ENCODE results near the gene ATP5MK. TPM values are rescaled to one million over a fixed set of nuclear protein-coding genes. Genes with fewer than 3 reads are reported as not detected.
A peak's percentile ranks its signal among the peaks of the same experiment; 100 is the strongest.

ATP5MK gene
- total RNA-seq, 1 experiment from 2014 or later: 694 TPM

DNA sequence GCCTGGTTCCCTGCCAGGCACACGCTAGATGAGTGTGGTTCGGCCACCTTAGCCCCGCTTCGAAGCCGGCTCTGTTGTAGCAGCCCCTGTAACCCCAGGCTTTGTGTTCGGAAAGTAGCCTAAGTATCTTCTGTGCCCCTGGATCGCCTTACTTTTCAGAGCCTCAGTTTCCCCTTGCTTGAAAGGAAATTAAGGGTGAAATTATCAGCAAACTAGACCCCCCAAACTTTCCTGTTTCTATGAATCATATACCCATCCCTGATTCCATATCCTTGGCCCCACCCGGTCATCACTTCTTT, 463 bp upstream of the ATP5MK start:
- intact Hi-C loops (cut with micrococcal nuclease; ENCODE audit: unreplicated experiment) (no loop called here), in situ Hi-C loops (cut with HindIII; ENCODE audit: low pct_unique_long_range_greater_than_20kb, low sequenced_read_pairs) (loop anchor here (10.0 kb wide), 1 partner anchor 78 kb away; the partner anchor contains the start of gene CALHM3)
- peak overlapping the region; percentile 94 to 95 for H3K4me3 ChIP-seq (ENCODE audit: low read depth in 2 of 2, low read length in 2 of 2)
- H3K27me3 ChIP-seq (ENCODE audit: control insufficient read depth, insufficient read depth, low read length): no peaks in the 10 kb centered on the region
- POLR2A ChIA-PET: no interaction called here
- peaks cover 27% of the 10 kb centered on the region for H3K4me1 ChIP-seq (ENCODE audit: control insufficient read depth, insufficient read depth, low read length)
- no peak for TF ChIP-seq TCF7L2 (IDR thresholded peaks at IDR 0.05; ENCODE audit: low read depth, low read length)
- TF ChIP-seq POLR2AphosphoS5 (IDR thresholded peaks at IDR 0.05; ENCODE audit: low read depth, low read length): no peak
- no peak for TF ChIP-seq REST (IDR thresholded peaks at IDR 0.05; ENCODE audit: insufficient read depth in 1 of 2, low read depth in 2 of 2, low read length in 1 of 2)
- no peak for TF ChIP-seq SIN3A (IDR thresholded peaks at IDR 0.05; ENCODE audit: borderline replicate concordance, insufficient read depth, low read depth, low read length)
- TF ChIP-seq CTCF (IDR thresholded peaks at IDR 0.05): no peak
- no peaks in the 10 kb centered on the region for H3K9me3 ChIP-seq (ENCODE audit: control insufficient read depth, insufficient read depth, low read depth, low read length)
- CTCF ChIA-PET: no interaction called here
- H3K27ac ChIP-seq (ENCODE audit: low read length): peak overlapping the region; percentile 97
- DNase-seq (ENCODE audit: low read depth, low spot score) (no peak), ATAC-seq (peak; percentile 17; the same call in 1 of the 2 replicates)
- TSS peak; percentile 92 for BruUV-seq (replicated peaks)
- H3K36me3 ChIP-seq (ENCODE audit: control insufficient read depth, insufficient read depth, low read length): peaks cover 65% of the 10 kb centered on the region

DNA sequence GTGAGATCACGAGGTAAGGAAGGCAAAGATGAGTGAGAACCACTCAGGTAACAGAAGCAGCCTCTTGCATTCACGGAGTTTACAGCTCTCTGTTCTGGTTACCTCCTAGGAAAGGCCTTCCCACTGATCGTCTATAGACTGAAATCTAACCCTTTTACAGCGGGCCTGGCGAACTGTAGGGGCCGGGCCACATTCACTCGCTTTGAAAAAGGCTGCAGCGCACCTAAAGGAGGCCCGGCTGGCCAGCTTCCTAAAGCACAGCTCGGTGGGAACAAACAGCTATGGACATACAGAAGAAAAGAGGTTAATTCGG, 565 bp downstream of the ATP5MK start:
- H3K4me1 ChIP-seq (ENCODE audit: control insufficient read depth, insufficient read depth, low read length): peaks cover 27% of the 10 kb centered on the region
- H3K4me3 ChIP-seq (ENCODE audit: low read depth in 2 of 2, low read length in 2 of 2): peak overlapping the region; percentile 94 to 95
- ChIA-PET POLR2A (interaction anchor here (0.6 kb wide), 1 partner anchor 479 kb away, joined by 6 read pairs; no protein-coding TSS in a partner anchor), CTCF (interaction anchor here (0.6 kb wide), 1 partner anchor 16 kb away, joined by 6 read pairs; no protein-coding TSS in a partner anchor)
- TF ChIP-seq TCF7L2 (IDR thresholded peaks at IDR 0.05; ENCODE audit: low read depth, low read length): no peak
- TF ChIP-seq REST (IDR thresholded peaks at IDR 0.05; ENCODE audit: insufficient read depth in 1 of 2, low read depth in 2 of 2, low read length in 1 of 2): no peak
- no peak for TF ChIP-seq POLR2AphosphoS5 (IDR thresholded peaks at IDR 0.05; ENCODE audit: low read depth, low read length)
- TF ChIP-seq SIN3A (IDR thresholded peaks at IDR 0.05; ENCODE audit: borderline replicate concordance, insufficient read depth, low read depth, low read length): no peak
- TF ChIP-seq CTCF (IDR thresholded peaks at IDR 0.05): no peak
- no peak for DNase-seq (ENCODE audit: low read depth, low spot score)
- H3K27ac ChIP-seq (ENCODE audit: low read length): peak overlapping the region; percentile 97
- intact Hi-C loops (cut with micrococcal nuclease; ENCODE audit: unreplicated experiment) (no loop called here), in situ Hi-C loops (cut with HindIII; ENCODE audit: low pct_unique_long_range_greater_than_20kb, low sequenced_read_pairs) (loop anchor here (10.0 kb wide), 1 partner anchor 79 kb away; the partner anchor contains the start of gene CALHM3)
- no peaks in the 10 kb centered on the region for H3K27me3 ChIP-seq (ENCODE audit: control insufficient read depth, insufficient read depth, low read length)
- ATAC-seq: peak; percentile 5; the same call in 1 of the 2 replicates
- BruUV-seq (replicated peaks): no TSS peak
- H3K9me3 ChIP-seq (ENCODE audit: control insufficient read depth, insufficient read depth, low read depth, low read length): no peaks in the 10 kb centered on the region
- peaks cover 64% of the 10 kb centered on the region for H3K36me3 ChIP-seq (ENCODE audit: control insufficient read depth, insufficient read depth, low read length)

Measured in Panc1 (cell line).